Measurements from ENCODE around the gene C18orf32. TPM values are rescaled to one million over a fixed set of nuclear protein-coding genes. Genes with fewer than 3 reads are reported as not detected.

Gene C18orf32
- total and polyA plus RNA-seq, 2 of the 13 experiments (the other 11 are each of a cell fraction or from before 2014, with no cell fraction given), result 17.6 to 20.6 TPM

- Histone ChIP-seq H3K4me3 (replicated peaks in 1 of 3; ENCODE audit: insufficient read depth in 1 of 3, low read depth in 2 of 3, low read length in 3 of 3) (no peak overlapping the region), H3K27ac (ENCODE audit: extremely low read length, insufficient read depth, low read length) (no peak overlapping the region), H2AFZ (ENCODE audit: low read length) (no peak overlapping the region), H3K9me3 (ENCODE audit: low read length) (no peaks in the 10 kb centered on the region), H3K4me2 (ENCODE audit: low read depth, low read length) (peak overlapping the region; percentile 29; the same call in 1 of the 2 replicates), H3K36me3 (replicated peaks in 1 of 2; ENCODE audit: control insufficient read depth in 1 of 2, insufficient read depth in 2 of 2, low read length in 2 of 2) (no peaks in the 10 kb centered on the region), H3K79me2 (ENCODE audit: insufficient read depth, low read length) (peaks cover 2% of the 10 kb centered on the region), H3K9ac (ENCODE audit: insufficient read depth, low read depth, low read length) (no peak overlapping the region), H4K20me1 (ENCODE audit: insufficient read depth, low read length) (no peaks in the 10 kb centered on the region), H3K27me3 (ENCODE audit: control insufficient read depth in 1 of 2, insufficient read depth in 2 of 2, low read length in 2 of 2) (peaks cover 0 to 3% of the 10 kb centered on the region in 2 experiments; a peak in 1 of 5 replicates), H3K4me1 (ENCODE audit: insufficient read depth, low read length) (peaks cover 36% of the 10 kb centered on the region)
- WGBS (ENCODE audit: low lambda C conversion rate), result 31% methylated on average over 7 of the region's 8 CpGs
- no peak for FAIRE-seq
- no peak for DNase-seq (ENCODE audit: low spot score)
- ATAC-seq, result peak; percentile 13; the same call in 2 of the 3 replicates
- no TSS peak for BruUV-seq (replicated peaks)
- POLR2A ChIA-PET, result interaction anchor here (1.5 to 1.6 kb wide), 2 partner anchors 13 to 22 kb away, joined by 4 to 9 read pairs; partner anchors contain the start of gene C18orf32
- intact Hi-C loops (cut with micrococcal nuclease; ENCODE audit: unreplicated experiment) (no loop called here), in situ Hi-C loops (cut with HindIII; ENCODE audit: extremely low pct_ligation_motif_present, low pct_unique_long_range_greater_than_20kb) (no loop called here)
- CTCF ChIA-PET (ENCODE audit: low intra/inter-chr PET ratio, low total read pairs), result no interaction called here
- TF ChIP-seq STAG1 (CRISPR knock-in tag; IDR thresholded peaks at IDR 0.05), result peak; percentile 31
- no peak for TF ChIP-seq NFIC (IDR thresholded peaks at IDR 0.05; ENCODE audit: low read length)
- no peak for TF ChIP-seq SNRNP70 (IDR thresholded peaks at IDR 0.05; ENCODE audit: low read depth, low read length)
- no peak for TF ChIP-seq ZNF644 (CRISPR knock-in tag; IDR thresholded peaks at IDR 0.05; ENCODE audit: low read depth)
- TF ChIP-seq PRMT3 (CRISPR knock-in tag; IDR thresholded peaks at IDR 0.05; ENCODE audit: borderline replicate concordance, low read depth), result no peak
- TF ChIP-seq ZNF280D (CRISPR knock-in tag; IDR thresholded peaks at IDR 0.05), result no peak
- TF ChIP-seq, protein P1, sequence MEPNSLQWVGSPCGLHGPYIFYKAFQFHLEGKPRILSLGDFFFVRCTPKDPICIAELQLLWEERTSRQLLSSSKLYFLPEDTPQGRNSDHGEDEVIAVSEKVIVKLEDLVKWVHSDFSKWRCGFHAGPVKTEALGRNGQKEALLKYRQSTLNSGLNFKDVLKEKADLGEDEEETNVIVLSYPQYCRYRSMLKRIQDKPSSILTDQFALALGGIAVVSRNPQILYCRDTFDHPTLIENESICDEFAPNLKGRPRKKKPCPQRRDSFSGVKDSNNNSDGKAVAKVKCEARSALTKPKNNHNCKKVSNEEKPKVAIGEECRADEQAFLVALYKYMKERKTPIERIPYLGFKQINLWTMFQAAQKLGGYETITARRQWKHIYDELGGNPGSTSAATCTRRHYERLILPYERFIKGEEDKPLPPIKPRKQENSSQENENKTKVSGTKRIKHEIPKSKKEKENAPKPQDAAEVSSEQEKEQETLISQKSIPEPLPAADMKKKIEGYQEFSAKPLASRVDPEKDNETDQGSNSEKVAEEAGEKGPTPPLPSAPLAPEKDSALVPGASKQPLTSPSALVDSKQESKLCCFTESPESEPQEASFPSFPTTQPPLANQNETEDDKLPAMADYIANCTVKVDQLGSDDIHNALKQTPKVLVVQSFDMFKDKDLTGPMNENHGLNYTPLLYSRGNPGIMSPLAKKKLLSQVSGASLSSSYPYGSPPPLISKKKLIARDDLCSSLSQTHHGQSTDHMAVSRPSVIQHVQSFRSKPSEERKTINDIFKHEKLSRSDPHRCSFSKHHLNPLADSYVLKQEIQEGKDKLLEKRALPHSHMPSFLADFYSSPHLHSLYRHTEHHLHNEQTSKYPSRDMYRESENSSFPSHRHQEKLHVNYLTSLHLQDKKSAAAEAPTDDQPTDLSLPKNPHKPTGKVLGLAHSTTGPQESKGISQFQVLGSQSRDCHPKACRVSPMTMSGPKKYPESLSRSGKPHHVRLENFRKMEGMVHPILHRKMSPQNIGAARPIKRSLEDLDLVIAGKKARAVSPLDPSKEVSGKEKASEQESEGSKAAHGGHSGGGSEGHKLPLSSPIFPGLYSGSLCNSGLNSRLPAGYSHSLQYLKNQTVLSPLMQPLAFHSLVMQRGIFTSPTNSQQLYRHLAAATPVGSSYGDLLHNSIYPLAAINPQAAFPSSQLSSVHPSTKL (CRISPR knock-in tag; IDR thresholded peaks at IDR 0.05), result no peak
- no peak for TF ChIP-seq HDAC1 (CRISPR knock-in tag; IDR thresholded peaks at IDR 0.05)
- TF ChIP-seq ZNF205 (CRISPR knock-in tag; IDR thresholded peaks at IDR 0.05), result 0 out of 2 replicates have a peak, but pooled peaks have one; percentile 38
- TF ChIP-seq, protein P2, sequence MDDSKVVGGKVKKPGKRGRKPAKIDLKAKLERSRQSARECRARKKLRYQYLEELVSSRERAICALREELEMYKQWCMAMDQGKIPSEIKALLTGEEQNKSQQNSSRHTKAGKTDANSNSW (CRISPR knock-in tag; IDR thresholded peaks at IDR 0.05; ENCODE audit: borderline replicate concordance), result no peak
- no peak for TF ChIP-seq MLLT10 (CRISPR knock-in tag; IDR thresholded peaks at IDR 0.05)
- TF ChIP-seq, protein P3, sequence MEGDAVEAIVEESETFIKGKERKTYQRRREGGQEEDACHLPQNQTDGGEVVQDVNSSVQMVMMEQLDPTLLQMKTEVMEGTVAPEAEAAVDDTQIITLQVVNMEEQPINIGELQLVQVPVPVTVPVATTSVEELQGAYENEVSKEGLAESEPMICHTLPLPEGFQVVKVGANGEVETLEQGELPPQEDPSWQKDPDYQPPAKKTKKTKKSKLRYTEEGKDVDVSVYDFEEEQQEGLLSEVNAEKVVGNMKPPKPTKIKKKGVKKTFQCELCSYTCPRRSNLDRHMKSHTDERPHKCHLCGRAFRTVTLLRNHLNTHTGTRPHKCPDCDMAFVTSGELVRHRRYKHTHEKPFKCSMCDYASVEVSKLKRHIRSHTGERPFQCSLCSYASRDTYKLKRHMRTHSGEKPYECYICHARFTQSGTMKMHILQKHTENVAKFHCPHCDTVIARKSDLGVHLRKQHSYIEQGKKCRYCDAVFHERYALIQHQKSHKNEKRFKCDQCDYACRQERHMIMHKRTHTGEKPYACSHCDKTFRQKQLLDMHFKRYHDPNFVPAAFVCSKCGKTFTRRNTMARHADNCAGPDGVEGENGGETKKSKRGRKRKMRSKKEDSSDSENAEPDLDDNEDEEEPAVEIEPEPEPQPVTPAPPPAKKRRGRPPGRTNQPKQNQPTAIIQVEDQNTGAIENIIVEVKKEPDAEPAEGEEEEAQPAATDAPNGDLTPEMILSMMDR (CRISPR knock-in tag; IDR thresholded peaks at IDR 0.05), result peak; percentile 26; the same call in 1 of the 2 replicates
These were observed 22.1 kb downstream of the C18orf32 start for GRCh38 chr18:49464718-49465598.

All from HepG2 (cell line).